Kidney (tissue), 14 donors: ENCODE measurements around the gene IFT88. TPM values are rescaled to one million over a fixed set of nuclear protein-coding genes. Genes with fewer than 3 reads are reported as not detected.

Source experiments
- DNase-seq, 5 donors: peaks; one replicate each; pipeline ENCODE4 v3.0.0-alpha.2; 2013 to 2020
- FAIRE-seq: peaks from 2 replicates; lab custom pipeline; 2012; peaks lifted over from hg19 to GRCh38; lab: Jason Lieb, UNC
- H3K27ac ChIP-seq, 2 donors: one replicate each; pipeline ENCODE4 v1.7.0; 2013; ENCODE audit warnings: low read depth in 2 of 2, low read length in 2 of 2, inconsistent platforms in 1 of 2
- H3K27me3 ChIP-seq: one replicate; pipeline ENCODE4 v1.7.1; 2013; ENCODE audit warnings: low read length, inconsistent platforms; ENCODE audit not compliant: control insufficient read depth, insufficient read depth
- H3K36me3 ChIP-seq, 3 donors: one replicate each; pipeline versions ENCODE4 v1.7.0 to v1.7.1; 2013; ENCODE audit warnings: low read length in 3 of 3, control low read depth in 1 of 3, inconsistent platforms in 1 of 3; ENCODE audit not compliant: insufficient read depth in 3 of 3, control insufficient read depth in 2 of 3
- H3K4me1 ChIP-seq, 3 donors: one replicate each; pipeline versions ENCODE4 v1.7.0 to v1.7.1; 2013; ENCODE audit warnings: low read length in 3 of 3, inconsistent platforms in 1 of 3, low read depth in 1 of 3; ENCODE audit not compliant: control insufficient read depth in 2 of 3, insufficient read depth in 2 of 3
- H3K4me3 ChIP-seq, 3 donors: one replicate each; pipeline versions ENCODE4 v1.7.0 to v1.8.1; 2013; ENCODE audit warnings: low read length in 3 of 3, control low read depth in 1 of 3, inconsistent platforms in 1 of 3
- H3K9ac ChIP-seq, 3 donors: one replicate each; pipeline versions ENCODE4 v1.7.0 to v1.7.1; 2013; ENCODE audit warnings: low read length in 3 of 3, control low read depth in 1 of 3, inconsistent platforms in 1 of 3
- H3K9me3 ChIP-seq, 3 donors: one replicate each; pipeline versions ENCODE4 v1.7.0 to v1.7.1; 2013; ENCODE audit warnings: low read length in 3 of 3, control low read depth in 1 of 3, inconsistent platforms in 1 of 3; ENCODE audit not compliant: control insufficient read depth in 2 of 3, insufficient read depth in 1 of 3
- CTCF ChIP-seq: IDR thresholded peaks from 3 replicates; pipeline ENCODE4 v1.5.1; 2012; ENCODE audit warnings: mild to moderate bottlenecking, moderate library complexity, borderline replicate concordance; ENCODE audit not compliant: insufficient read depth; ENCODE audit errors: extremely low read depth
- intact Hi-C: fragments of 100-400 bp; cut with DNase I; formaldehyde crosslinking; loops from one replicate; pipeline ENCODE4 v1.11.1; 2022
- polyA plus RNA-seq: library from polyadenylated mRNA; stranded (reverse); fragments of 350-450 nt; fragmentation: Illumina TruSeq; extraction: RNeasy Lipid Tissue Mini Kit (QIAGEN cat#74804); gene quantifications from one replicate; pipeline ENCODE4 v1.2.3, GENCODE V29; 2014; ENCODE audit warnings: low read depth, low replicate concordance; ENCODE audit not compliant: insufficient read depth
- total RNA-seq: library from RNA; stranded (reverse); fragmentation: NEBNext Ultra II Directional; extraction: Animal tissue kit (Norgen Biotek cat#: 25700); gene quantifications from one replicate; pipeline ENCODE4 v1.2.1, GENCODE V29; 2021
- donor health status: control.
- donor health status: control.
- donor health status: control.
- donor health status: control.
- donor health status: control.
- donor health status: DM: yes; HTN: yes; CAD: no.
- donor health status: Normal renal cell carcinoma (clear cell type).

The IFT88 gene
- total and polyA plus RNA-seq, 2 donors from 2014 or later: 20.2 to 30.3 TPM

GRCh38 chr13:20559659-20560356 is 7.1 kb upstream of the IFT88 start:
- no peak overlapping the region for H3K9ac ChIP-seq

GRCh38 chr13:20561741-20562140 is 5.2 kb upstream of the IFT88 start:
- Histone ChIP-seq H3K4me3 (no peak overlapping the region), H3K4me1 (peaks cover 0 to 19% (median 7%) of the 10 kb centered on the region in 3 donors), H3K27ac (peak overlapping the region; percentile 10 to 38), H3K9me3 (peaks cover 0 to 7% (median 0%) of the 10 kb centered on the region in 3 donors), H3K36me3 (no peaks in the 10 kb centered on the region), H3K9ac (no peak overlapping the region), H3K27me3 (no peaks in the 10 kb centered on the region)
- no peak for FAIRE-seq
- intact Hi-C loops: no loop called here
- peak in 2 of 5 donors; percentile 69 to 71 for DNase-seq
- no peak for TF ChIP-seq CTCF

More at GRCh38 chr13:20559659-20560356, 7.1 kb upstream of the IFT88 start:
- intact Hi-C loops: no loop called here
- Histone ChIP-seq H3K27me3 (no peaks in the 10 kb centered on the region), H3K4me1 (peaks cover 0 to 19% (median 5%) of the 10 kb centered on the region in 3 donors), H3K4me3 (no peak overlapping the region), H3K9me3 (peaks cover 0 to under 1% (median 0%) of the 10 kb centered on the region in 3 donors), H3K27ac (peak overlapping the region; percentile 84 to 91), H3K36me3 (no peaks in the 10 kb centered on the region)
- DNase-seq: peak in 1 of 5 donors; percentile 18
- FAIRE-seq: no peak
- TF ChIP-seq CTCF: no peak

GRCh38 chr13:20565115-20565736 is 1.7 kb upstream of the IFT88 start:
- intact Hi-C loops: no loop called here
- Histone ChIP-seq H3K27me3 (no peaks in the 10 kb centered on the region), H3K27ac (no peak overlapping the region), H3K9ac (no peak overlapping the region), H3K9me3 (peaks cover 0 to 7% (median 0%) of the 10 kb centered on the region in 3 donors), H3K4me3 (no peak overlapping the region), H3K36me3 (no peaks in the 10 kb centered on the region), H3K4me1 (peaks cover 0 to 6% (median 2%) of the 10 kb centered on the region in 3 donors)
- FAIRE-seq: no peak
- no peak for TF ChIP-seq CTCF
- DNase-seq: no peak
